ENCODE data around the gene MUCL3. TPM values are rescaled to one million over a fixed set of nuclear protein-coding genes. Genes with fewer than 3 reads are reported as not detected.
A peak's percentile ranks its signal among the peaks of the same experiment; 100 is the strongest.
"Not testable (repeated sequence)": the region's sequence is repeated elsewhere in the genome, so short reads cannot be mapped to it uniquely, and the experiment has no call there.

The MUCL3 gene
- total RNA-seq, 6 experiments from 2014 or later: not detected

DNA sequence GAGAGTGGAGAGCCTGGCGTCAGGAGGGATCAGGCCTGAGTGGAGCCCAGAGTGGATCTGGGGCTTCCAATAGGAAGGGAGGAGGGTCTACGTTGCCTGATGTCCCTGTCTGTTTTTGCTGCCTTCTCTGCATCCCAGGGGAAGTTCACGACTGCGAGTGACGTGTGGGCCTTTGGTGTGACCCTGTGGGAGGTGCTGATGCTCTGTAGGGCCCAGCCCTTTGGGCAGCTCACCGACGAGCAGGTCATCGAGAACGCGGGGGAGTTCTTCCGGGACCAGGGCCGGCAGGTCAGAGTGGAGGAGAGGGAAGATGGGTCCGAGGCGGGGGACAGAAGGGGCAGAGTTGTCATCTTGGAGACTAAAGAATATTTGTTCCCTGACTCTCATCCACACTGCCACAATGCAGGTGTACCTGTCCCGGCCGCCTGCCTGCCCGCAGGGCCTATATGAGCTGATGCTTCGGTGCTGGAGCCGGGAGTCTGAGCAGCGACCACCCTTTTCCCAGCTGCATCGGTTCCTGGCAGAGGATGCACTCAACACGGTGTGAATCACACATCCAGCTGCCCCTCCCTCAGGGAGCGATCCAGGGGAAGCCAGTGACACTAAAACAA lies 41.9 kb upstream of the MUCL3 start:
- no peak overlapping the region for H3K27ac Mint-ChIP-seq
- no peaks in the 10 kb centered on the region for H3K9me3 Mint-ChIP-seq
- H3K36me3 Mint-ChIP-seq (ENCODE audit: low read depth): peaks cover 11% of the 10 kb centered on the region; the same call in 1 of the 2 replicates
- no peak overlapping the region for H3K4me3 Mint-ChIP-seq
- TF ChIP-seq, protein P1, sequence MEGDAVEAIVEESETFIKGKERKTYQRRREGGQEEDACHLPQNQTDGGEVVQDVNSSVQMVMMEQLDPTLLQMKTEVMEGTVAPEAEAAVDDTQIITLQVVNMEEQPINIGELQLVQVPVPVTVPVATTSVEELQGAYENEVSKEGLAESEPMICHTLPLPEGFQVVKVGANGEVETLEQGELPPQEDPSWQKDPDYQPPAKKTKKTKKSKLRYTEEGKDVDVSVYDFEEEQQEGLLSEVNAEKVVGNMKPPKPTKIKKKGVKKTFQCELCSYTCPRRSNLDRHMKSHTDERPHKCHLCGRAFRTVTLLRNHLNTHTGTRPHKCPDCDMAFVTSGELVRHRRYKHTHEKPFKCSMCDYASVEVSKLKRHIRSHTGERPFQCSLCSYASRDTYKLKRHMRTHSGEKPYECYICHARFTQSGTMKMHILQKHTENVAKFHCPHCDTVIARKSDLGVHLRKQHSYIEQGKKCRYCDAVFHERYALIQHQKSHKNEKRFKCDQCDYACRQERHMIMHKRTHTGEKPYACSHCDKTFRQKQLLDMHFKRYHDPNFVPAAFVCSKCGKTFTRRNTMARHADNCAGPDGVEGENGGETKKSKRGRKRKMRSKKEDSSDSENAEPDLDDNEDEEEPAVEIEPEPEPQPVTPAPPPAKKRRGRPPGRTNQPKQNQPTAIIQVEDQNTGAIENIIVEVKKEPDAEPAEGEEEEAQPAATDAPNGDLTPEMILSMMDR (IDR thresholded peaks at IDR 0.05): no peak
- H3K4me1 Mint-ChIP-seq (ENCODE audit: low read depth): peaks cover 5% of the 10 kb centered on the region; the same call in 1 of the 2 replicates
- no peak for DNase-seq
- peaks cover 1% of the 10 kb centered on the region for H3K27me3 Mint-ChIP-seq (ENCODE audit: insufficient read depth)

DNA sequence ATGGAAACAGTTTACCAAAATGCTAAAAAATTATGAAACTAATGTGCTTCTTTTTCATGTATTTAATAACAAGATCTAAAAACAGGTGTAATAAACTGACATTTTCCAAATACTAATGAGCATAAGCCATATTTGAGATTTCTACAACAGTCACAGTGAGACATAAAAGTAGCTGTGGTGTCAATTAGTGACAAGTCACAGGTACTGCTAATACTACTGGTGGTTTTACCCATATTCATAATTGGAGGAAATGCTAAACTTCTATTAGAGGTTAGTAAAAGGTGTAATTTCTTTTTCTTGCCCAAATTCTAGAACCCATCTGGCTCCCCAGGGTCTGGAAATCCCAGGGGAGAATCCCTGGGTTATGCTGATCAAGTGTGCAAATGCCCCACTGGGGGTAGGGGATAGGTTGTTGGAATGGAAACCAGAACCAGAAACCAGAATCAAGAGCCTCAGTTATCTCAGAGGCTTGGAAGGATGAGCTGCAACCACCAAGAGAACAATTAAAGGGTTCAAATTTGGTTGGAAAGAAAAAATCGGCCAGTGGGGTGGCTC lies 39.8 kb upstream of the MUCL3 start:
- peaks cover 5% of the 10 kb centered on the region; the same call in 1 of the 2 replicates for H3K4me1 Mint-ChIP-seq (ENCODE audit: low read depth)

DNA sequence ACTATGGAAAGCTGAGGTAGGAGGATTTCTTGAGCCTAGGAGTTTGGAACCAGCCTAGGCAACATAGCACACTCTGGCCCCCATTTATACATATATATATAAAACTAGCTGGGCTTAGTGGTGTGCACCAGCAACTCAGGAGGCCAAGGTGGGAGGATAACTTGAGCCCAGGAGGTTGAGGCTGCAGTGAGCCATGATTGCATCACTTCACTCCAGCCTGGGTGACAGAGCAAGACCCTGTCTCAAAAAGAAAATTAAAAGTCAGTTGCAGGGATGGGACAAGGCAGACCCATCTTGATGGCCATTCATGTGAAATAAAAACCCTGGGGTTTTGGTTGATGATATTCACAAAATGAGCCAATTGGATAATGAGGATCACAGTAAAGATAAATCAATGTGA lies 39.3 kb upstream of the MUCL3 start:
- TF ChIP-seq, protein P1 (IDR thresholded peaks at IDR 0.05): no peak
- no peaks in the 10 kb centered on the region for H3K9me3 Mint-ChIP-seq
- no peak overlapping the region for H3K4me3 Mint-ChIP-seq
- peaks cover 5% of the 10 kb centered on the region; the same call in 1 of the 2 replicates for H3K4me1 Mint-ChIP-seq (ENCODE audit: low read depth)
- H3K27ac Mint-ChIP-seq: no peak overlapping the region
- H3K27me3 Mint-ChIP-seq (ENCODE audit: insufficient read depth): no peaks in the 10 kb centered on the region; the same call in 1 of the 2 replicates
- no peak for DNase-seq
- H3K36me3 Mint-ChIP-seq (ENCODE audit: low read depth): 0 out of 2 replicates have a peak, but pooled peaks cover 5% of the 10 kb centered on the region

More for the DNA sequence above, 39.8 kb upstream of the MUCL3 start:
- Mint-ChIP-seq H3K36me3 (ENCODE audit: low read depth) (0 out of 2 replicates have a peak, but pooled peaks cover 5% of the 10 kb centered on the region), H3K9me3 (no peaks in the 10 kb centered on the region), H3K27me3 (ENCODE audit: insufficient read depth) (no peaks in the 10 kb centered on the region; the same call in 1 of the 2 replicates), H3K27ac (no peak overlapping the region), H3K4me3 (no peak overlapping the region)
- DNase-seq: no peak
- TF ChIP-seq, protein P1 (IDR thresholded peaks at IDR 0.05): no peak

DNA sequence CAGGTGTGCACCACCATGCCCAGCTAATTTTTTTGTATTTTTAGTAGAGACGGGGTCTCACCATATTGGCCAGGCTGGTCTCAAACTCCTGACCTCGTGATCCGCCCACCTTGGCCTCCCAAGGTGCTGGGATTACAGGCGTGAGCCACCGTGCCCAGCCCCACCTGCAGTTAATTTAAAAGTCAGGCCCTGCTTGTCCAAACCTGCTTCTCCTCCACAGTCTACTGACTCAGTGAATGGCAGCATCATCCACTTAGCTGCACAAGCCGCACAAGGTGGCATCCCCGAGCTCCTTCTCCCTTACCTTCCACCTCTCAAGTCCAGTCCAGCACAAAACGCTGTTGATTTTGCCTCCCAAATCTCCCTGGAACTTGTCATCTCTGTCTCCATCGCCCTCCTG lies 38.6 kb upstream of the MUCL3 start:
- not testable (repeated sequence) for H3K27me3 Mint-ChIP-seq (ENCODE audit: insufficient read depth); H3K4me3 Mint-ChIP-seq; H3K9me3 Mint-ChIP-seq; H3K36me3 Mint-ChIP-seq (ENCODE audit: low read depth); DNase-seq; H3K4me1 Mint-ChIP-seq (ENCODE audit: low read depth); H3K27ac Mint-ChIP-seq

DNA sequence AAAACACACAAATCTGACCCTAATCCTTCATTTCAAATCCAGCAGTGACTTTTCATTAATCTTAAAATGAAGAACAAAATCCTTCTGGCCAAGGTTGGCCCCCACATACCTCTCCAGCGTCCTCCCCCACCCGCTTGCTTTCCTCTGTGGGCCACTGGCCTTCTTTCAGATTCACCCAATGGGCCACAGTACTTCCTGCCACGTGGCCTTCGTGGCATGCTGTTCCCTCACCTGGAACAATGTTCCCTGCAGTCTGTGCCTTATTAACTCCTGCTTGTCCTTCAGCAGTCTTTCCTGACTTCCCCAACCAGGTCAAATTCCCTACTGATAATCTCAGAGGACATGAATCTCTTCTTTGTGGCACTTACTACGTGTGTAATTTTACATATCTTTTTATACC lies 38.1 kb upstream of the MUCL3 start:
- Mint-ChIP-seq H3K9me3 (no peaks in the 10 kb centered on the region), H3K36me3 (ENCODE audit: low read depth) (0 out of 2 replicates have a peak, but pooled peaks cover 5% of the 10 kb centered on the region), H3K4me3 (no peak overlapping the region), H3K4me1 (ENCODE audit: low read depth) (peaks cover 5% of the 10 kb centered on the region; the same call in 1 of the 2 replicates), H3K27me3 (ENCODE audit: insufficient read depth) (no peaks in the 10 kb centered on the region; the same call in 1 of the 2 replicates), H3K27ac (no peak overlapping the region)
- DNase-seq: no peak
- TF ChIP-seq, protein P1 (IDR thresholded peaks at IDR 0.05): no peak

DNA sequence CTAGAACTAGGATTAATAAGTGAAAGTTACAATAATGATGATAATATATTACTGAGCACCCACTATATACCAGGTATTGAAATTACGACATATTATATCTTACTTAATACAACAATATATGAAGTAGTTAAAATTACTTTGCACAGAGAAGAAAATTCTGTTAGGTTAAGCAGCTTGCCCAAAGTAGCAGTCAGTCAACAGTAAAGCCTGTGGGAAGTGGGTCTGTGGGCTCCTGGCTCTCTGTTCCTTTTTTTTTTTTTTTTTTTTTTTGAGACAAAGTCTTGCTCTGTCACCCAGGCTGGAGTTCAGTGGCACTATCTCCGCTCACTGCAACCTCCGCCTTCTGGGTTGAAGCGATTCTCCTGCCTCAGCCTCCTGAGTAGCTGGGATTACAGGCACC lies 37.5 kb upstream of the MUCL3 start:
- H3K36me3 Mint-ChIP-seq (ENCODE audit: low read depth): peaks cover 5% of the 10 kb centered on the region; the same call in 1 of the 2 replicates
- H3K27ac Mint-ChIP-seq: no peak overlapping the region
- peaks cover 5% of the 10 kb centered on the region; the same call in 1 of the 2 replicates for H3K4me1 Mint-ChIP-seq (ENCODE audit: low read depth)
- H3K9me3 Mint-ChIP-seq: no peaks in the 10 kb centered on the region
- H3K27me3 Mint-ChIP-seq (ENCODE audit: insufficient read depth): no peaks in the 10 kb centered on the region; the same call in 1 of the 2 replicates
- no peak overlapping the region for H3K4me3 Mint-ChIP-seq
- TF ChIP-seq, protein P1 (IDR thresholded peaks at IDR 0.05): no peak
- DNase-seq: no peak

DNA sequence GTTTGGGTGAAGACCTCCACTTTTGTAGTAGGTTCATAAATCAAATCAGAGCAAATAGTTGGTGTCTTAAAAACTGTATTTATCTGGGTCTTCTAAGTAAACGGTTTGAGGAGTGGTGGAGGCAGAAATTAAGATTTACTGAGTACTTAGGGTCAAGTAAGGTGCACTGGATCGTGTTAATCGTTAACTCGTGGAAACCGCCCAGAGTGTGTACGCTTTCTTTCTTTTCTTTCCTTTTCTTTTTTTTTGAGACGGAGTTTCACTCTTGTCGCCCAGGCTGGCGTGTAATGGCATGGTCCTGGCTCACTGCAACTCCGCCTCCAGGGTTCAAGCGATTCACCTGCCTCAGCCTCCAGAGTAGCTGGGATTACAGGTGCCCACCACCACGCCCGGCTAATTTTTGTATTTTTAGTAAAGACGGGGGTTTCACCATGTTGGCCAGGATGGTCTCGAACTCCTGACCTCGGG lies 33.4 kb upstream of the MUCL3 start:
- not testable (repeated sequence) for H3K36me3 Mint-ChIP-seq (ENCODE audit: low read depth); H3K9me3 Mint-ChIP-seq; H3K27me3 Mint-ChIP-seq (ENCODE audit: insufficient read depth); DNase-seq
- Mint-ChIP-seq H3K4me3 (peak overlapping the region; percentile 97), H3K4me1 (ENCODE audit: low read depth) (peaks cover 16% of the 10 kb centered on the region), H3K27ac (peak overlapping the region; percentile 73)
